Left lung (tissue), 10 donors: ENCODE measurements around the gene MGST3. TPM values are rescaled to one million over a fixed set of nuclear protein-coding genes. Genes with fewer than 3 reads are reported as not detected.

ENCODE experiments used
- ATAC-seq: fragments of 200-7000 bp; cut with Tn5 transposase; one replicate; pipeline ENCODE4 v1.9.1; 2020; ENCODE audit warnings: moderate library complexity
- DNase-seq, 4 donors: peaks; one replicate each; pipeline ENCODE4 v3.0.0-alpha.2; 2013 to 2020
- H3K27ac ChIP-seq, 2 donors: fragments of 200-600 bp; sonication (generic) in 1 of 2; one replicate each; pipeline versions ENCODE4 v1.5.0 to v1.8.0; 2020 to 2021
- H3K27me3 ChIP-seq, 2 donors: fragments of 200-600 bp; sonication (generic) in 1 of 2; one replicate each; pipeline versions ENCODE4 v1.5.0 to v1.8.0; 2020 to 2021
- H3K36me3 ChIP-seq, 2 donors: fragments of 200-600 bp; sonication (generic) in 1 of 2; one replicate each; pipeline versions ENCODE4 v1.5.0 to v1.8.0; 2020 to 2021
- H3K4me1 ChIP-seq, 2 donors: fragments of 200-600 bp; one replicate each; pipeline ENCODE4 v1.8.0; 2021
- H3K4me3 ChIP-seq, 2 donors: fragments of 200-600 bp; sonication (generic) in 1 of 2; one replicate each; pipeline versions ENCODE4 v1.5.0 to v1.8.0; 2020 to 2021; ENCODE audit warnings: mild to moderate bottlenecking in 1 of 2
- H3K9me3 ChIP-seq, 2 donors: fragments of 200-600 bp; sonication (generic) in 1 of 2; one replicate each; pipeline versions ENCODE4 v1.5.0 to v1.8.0; 2020 to 2021
- intact Hi-C, 2 donors: fragments of 100-400 bp; cut with DNase I; formaldehyde crosslinking; loops; one replicate each; pipeline versions ENCODE4 v1.11.2 to v1.14.2; 2022
- polyA plus RNA-seq, 6 donors: library from polyadenylated mRNA; unstranded; fragments of 120-200 nt; gene quantifications; one replicate each; pipeline ENCODE4 v1.2.1, GENCODE V29; 2013; ENCODE audit not compliant: insufficient read length in 6 of 6
- total RNA-seq, 2 donors: library from RNA; stranded (reverse); fragmentation: NEBNext Ultra II Directional; extraction: Animal tissue kit (Norgen Biotek cat#: 25700); gene quantifications; one replicate each; pipeline ENCODE4 v1.2.1, GENCODE V29; 2021
- TF ChIP-seq, protein P1 (sequence below), 2 donors: fragments of 200-600 bp; sonication (generic) in 1 of 2; IDR thresholded peaks; one replicate each; pipeline versions ENCODE4 v1.5.0 to v1.8.0; 2021; ENCODE audit warnings: antibody characterized with exemption in 2 of 2
- donor health status: DM: no; HTN: yes; CAD: no.
- donor health status: DM: no; HTN: no; CAD: no.

Gene MGST3
- total and polyA plus RNA-seq, 8 donors, result 137 to 217 (median 181) TPM

GRCh38 chr1:165703648-165704047, 72.6 kb downstream of the MGST3 start:
- DNase-seq (no peak), ATAC-seq (no peak)
- H3K9me3 ChIP-seq, result no peaks in the 10 kb centered on the region
- H3K27ac ChIP-seq, result no peak overlapping the region
- peaks cover 0 to 6% of the 10 kb centered on the region in 2 donors for H3K4me1 ChIP-seq
- TF ChIP-seq, protein P1, sequence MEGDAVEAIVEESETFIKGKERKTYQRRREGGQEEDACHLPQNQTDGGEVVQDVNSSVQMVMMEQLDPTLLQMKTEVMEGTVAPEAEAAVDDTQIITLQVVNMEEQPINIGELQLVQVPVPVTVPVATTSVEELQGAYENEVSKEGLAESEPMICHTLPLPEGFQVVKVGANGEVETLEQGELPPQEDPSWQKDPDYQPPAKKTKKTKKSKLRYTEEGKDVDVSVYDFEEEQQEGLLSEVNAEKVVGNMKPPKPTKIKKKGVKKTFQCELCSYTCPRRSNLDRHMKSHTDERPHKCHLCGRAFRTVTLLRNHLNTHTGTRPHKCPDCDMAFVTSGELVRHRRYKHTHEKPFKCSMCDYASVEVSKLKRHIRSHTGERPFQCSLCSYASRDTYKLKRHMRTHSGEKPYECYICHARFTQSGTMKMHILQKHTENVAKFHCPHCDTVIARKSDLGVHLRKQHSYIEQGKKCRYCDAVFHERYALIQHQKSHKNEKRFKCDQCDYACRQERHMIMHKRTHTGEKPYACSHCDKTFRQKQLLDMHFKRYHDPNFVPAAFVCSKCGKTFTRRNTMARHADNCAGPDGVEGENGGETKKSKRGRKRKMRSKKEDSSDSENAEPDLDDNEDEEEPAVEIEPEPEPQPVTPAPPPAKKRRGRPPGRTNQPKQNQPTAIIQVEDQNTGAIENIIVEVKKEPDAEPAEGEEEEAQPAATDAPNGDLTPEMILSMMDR (IDR thresholded peaks at IDR 0.05), result no peak
- H3K36me3 ChIP-seq, result no peaks in the 10 kb centered on the region
- no peak overlapping the region for H3K4me3 ChIP-seq
- H3K27me3 ChIP-seq, result no peaks in the 10 kb centered on the region
- intact Hi-C loops, result no loop called here

Other genes with a start within 250 kb of the MGST3 start
- 1 to 10 TPM; 1.1 to 1.8 TPM for gene RXRG, start 186.1 kb upstream of the MGST3 start, total RNA-seq
- gene RXRG, start 186.1 kb upstream of the MGST3 start, polyA plus RNA-seq, result 10 to 100 TPM; 12.0 to 18.4 (median 16.2) TPM
- not detected for gene LRRC52, start 87.2 kb upstream of the MGST3 start, total RNA-seq
- gene LRRC52, start 87.2 kb upstream of the MGST3 start, polyA plus RNA-seq, result not detected
- 10 to 100 TPM; 69.3 to 69.6 TPM for gene ALDH9A1, start 67.3 kb downstream of the MGST3 start, total RNA-seq
- gene ALDH9A1, start 67.3 kb downstream of the MGST3 start, polyA plus RNA-seq, result 100 to 1,000 TPM; 106 to 138 (median 110) TPM
- gene TMCO1, start 137.6 kb downstream of the MGST3 start, total RNA-seq, result 100 to 1,000 TPM in 1 of 2 donors, 10 to 100 TPM in 1; 91.5 to 102 TPM
- gene TMCO1, start 137.6 kb downstream of the MGST3 start, polyA plus RNA-seq, result 100 to 1,000 TPM in 5 of 6 donors, 10 to 100 TPM in 1; 97.4 to 125 (median 114) TPM
- gene UCK2, start 196.4 kb downstream of the MGST3 start, total RNA-seq, result 10 to 100 TPM in 1 of 2 donors, 1 to 10 TPM in 1; 8.6 to 19.8 TPM
- 10 to 100 TPM; 18.0 to 25.7 (median 22.2) TPM for gene UCK2, start 196.4 kb downstream of the MGST3 start, polyA plus RNA-seq